ENCODE data around the gene CRTAP. TPM values are rescaled to one million over a fixed set of nuclear protein-coding genes. Genes with fewer than 3 reads are reported as not detected.
"Not testable (repeated sequence)": the region's sequence is repeated elsewhere in the genome, so short reads cannot be mapped to it uniquely, and the experiment has no call there.

Gene CRTAP
- total RNA-seq, 1 donor from 2014 or later: 210 TPM

- peak; percentile 15 for DNase-seq (ENCODE audit: low read depth)
Observed at GRCh38 chr3:33139996-33140395, 26.2 kb downstream of the CRTAP start.

GRCh38 chr3:33141006-33141405, 27.2 kb downstream of the CRTAP start:
- no peak for DNase-seq (ENCODE audit: low read depth)

GRCh38 chr3:33144433-33144832, 30.6 kb downstream of the CRTAP start:
- DNase-seq (ENCODE audit: low read depth): no peak

GRCh38 chr3:33145221-33145900, 31.5 kb downstream of the CRTAP start:
- no peak for DNase-seq (ENCODE audit: low read depth)

- DNase-seq (ENCODE audit: low read depth): no peak
Observed at GRCh38 chr3:33145901-33146580, 32.2 kb downstream of the CRTAP start.

DNA sequence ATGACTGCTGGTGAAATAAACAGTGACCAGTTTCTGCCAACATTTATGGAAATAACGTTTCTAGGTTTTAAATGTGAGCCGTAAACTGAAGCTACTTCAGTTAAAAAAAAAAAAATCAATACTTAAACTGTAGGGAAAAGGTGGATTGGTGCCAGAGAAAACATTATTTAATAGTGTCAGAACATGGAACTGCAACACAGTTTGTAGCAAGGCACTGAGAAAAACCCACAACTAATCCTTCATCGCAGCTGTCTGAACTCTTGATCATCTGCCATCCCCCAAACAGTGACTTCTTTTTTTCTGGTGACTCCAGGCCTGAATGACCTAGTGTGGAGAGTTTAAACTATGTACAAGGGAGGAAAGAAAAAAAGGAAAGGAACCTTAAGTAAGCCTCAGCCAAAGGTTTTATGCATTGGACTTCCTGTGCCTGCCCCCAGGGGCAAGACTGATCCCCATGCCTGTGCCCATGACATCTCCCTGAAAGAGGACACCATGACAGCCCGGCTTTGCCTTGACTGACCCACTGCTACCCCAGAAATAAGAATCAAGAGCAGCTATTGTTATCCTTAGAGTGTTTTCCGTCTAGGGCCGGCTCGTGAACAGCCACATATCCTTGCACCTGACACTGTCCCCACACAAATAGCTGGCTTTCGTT, 33.1 kb downstream of the CRTAP start:
- DNase-seq (ENCODE audit: low read depth): peak; percentile 21

DNA sequence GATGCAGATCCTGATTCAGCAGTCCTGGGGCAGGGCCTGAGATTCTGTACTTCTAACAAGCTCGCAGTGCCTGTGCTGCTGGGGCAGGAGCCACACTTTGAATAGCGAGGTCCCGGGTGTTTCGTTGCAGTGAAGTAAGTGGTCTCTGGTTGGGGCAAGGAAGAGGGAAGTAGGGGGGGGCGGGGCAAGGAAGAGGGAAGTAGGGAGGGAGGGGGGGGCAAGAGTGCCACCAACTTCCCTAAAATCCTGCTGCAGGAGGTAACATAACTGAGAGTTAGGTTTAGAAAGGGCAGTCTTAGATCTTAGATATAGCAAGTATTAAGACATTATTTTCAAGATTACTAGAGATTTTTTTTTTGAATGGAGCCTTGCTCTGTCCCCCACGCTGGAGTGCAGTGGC, 35.5 kb downstream of the CRTAP start:
- DNase-seq (ENCODE audit: low read depth): no peak

DNA sequence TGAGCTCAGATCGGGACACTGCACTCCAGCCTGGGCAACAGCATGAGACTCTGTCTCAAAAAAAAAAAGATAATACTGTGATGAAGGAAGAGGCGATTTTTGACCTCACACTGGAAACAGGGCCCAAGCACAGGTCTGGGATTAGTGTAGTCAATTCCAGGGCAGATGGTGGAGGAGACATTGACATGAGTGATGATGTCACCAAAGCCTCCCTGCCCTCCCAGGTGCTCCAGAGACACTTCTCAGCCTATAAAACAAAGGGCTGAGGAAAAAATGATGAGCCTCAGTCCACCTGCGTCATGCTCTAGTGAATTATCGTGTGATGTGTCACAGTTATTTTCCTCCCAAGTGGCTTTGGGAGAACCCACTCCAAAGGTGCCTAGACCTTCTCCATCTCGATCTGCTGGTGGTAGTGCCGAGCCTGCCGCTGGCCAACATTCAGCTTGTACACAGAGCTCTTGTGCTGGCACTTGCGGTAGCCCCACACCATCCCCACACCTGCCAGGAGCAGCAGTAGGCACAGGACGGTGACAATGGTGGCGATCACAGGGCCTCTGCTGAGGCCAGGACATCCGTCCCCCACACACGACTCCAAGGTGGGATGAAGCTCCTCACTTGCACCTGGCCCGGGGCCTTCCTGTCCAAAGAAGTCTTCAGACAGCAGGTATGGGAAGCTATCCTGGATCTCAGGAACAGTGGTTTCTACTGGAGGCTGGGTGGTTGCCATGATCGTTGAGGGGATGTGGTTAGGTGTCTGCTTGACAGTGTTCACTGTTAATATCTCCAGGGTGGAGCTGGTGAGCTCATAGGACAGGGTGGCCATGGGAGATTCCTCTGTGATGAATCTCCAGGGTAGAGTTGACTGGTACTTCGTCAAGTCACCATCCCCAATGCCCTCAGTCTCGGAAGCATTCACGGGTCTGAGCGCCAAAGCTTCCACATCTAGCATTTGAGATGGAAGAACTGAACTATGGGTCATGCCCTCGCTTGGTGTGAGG, 38.8 kb downstream of the CRTAP start:
- DNase-seq (ENCODE audit: low read depth): no peak

- DNase-seq (ENCODE audit: low read depth): no peak
Observed at GRCh38 chr3:33153782-33154181, 40.0 kb downstream of the CRTAP start.

DNA sequence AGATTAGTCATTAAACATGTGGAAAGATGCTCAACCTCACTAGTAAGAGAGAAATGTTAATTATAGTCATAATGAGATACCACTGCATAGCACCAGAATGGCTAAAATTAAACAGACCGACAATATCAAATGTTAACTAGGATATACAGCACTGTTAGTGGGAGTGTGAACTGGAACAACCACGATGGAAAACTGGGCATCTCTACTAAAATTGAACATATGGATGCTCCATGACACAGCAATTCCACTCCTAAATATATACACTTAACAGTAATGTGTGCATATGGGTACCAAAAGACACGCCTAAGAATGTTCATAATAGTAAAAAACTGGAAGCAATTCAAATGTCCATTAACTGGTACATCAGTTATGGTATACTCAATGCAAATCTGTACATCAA, 41.5 kb downstream of the CRTAP start:
- no peak for DNase-seq (ENCODE audit: low read depth)

DNA sequence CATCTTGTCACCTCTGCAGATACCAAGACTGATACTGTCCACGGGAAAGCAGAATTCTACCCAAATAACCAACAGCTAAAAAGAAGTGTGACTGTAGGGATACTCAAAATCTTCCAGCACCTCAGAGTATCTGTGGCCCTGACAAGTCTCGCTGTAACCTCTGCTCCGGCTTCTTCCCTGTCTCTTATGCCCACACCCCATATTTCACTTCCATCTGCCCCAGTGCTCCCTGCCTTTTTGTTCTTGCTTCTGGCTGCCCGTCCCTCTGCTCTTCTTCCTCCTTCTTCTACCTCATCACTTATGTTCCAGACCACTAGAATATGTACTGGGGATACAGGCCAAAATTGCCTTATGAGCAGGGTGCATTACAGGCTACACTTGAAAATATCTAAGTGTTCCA, 45.4 kb downstream of the CRTAP start:
- no peak for DNase-seq (ENCODE audit: low read depth)

DNA sequence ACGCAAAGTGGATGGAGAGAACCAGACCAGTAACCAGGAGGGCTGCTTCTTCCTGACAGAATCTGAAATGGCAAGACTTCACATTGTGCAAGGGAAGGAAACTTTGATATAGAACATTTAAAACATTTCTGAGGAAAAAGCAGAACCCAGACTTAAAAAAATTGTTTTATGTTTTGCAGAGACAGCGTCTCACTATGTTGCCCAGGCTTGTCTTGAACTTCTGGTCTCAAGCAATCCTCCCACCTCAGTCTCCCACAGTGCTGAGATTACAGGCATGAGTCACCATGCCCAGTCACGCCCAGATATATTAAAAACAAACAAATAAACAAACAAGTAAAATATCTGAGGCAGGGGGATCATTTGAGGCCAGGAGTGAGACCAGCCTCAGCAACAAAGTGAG, 46.2 kb downstream of the CRTAP start:
- no peak for DNase-seq (ENCODE audit: low read depth)

DNA sequence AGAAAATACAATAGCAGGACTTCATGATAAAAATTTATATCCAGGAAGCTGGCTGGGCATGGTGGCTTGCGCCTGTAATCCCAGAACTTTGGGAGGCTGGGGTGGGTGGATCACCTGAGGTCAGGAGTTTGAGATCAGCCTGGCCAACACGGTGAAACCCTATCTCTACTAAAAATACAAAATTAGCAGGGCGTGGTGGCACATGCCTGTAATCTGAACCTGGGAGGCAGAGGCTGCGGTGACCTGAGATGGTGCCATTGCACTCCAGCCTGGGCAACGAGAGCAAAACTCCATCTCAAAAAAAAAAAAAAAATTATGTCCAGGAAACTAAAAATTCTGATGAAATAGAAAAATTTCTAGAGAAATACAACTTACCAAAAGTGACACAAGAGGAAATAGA, 48.8 kb downstream of the CRTAP start:
- DNase-seq (ENCODE audit: low read depth): not testable (repeated sequence)

DNA sequence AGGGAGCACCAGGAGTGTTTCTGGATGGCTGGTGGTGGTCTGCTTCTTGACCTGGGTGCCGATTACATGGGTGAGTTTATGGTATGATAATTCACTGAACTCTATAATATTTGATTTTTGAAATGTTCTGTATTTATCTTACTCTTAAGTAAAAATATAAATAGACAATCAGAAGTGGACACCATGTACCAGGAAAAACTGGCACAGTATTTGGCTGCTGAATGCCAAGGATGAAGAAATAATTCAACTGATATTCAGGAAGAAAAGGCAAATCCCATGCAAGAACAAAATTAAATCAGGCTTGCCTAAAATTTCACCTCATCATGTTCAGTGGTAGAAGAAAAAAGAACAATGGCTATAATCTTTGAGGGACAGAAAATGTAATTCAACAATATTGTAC, 51.6 kb downstream of the CRTAP start:
- no peak for DNase-seq (ENCODE audit: low read depth)

GRCh38 chr3:33166095-33166494, 52.3 kb downstream of the CRTAP start:
- DNase-seq (ENCODE audit: low read depth): no peak

DNA sequence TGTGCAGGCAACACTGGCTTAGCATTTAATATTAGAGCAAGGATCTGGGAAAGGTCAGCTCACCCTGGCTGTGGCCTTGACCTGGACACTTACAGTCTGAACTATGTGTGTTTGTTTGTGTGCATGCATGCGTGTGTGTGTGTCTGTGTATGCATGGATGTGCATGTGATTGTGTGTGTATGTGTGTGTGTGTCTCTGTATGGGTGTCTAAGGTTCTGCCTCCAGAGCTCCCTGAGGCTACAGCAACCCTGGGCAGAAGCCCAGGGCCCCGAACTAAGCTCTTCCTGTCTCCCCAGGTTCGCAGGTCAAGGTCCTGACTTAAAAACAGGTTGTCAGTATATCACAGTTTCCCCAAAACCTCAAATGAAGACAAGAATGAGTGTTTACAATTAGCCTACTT, 53.5 kb downstream of the CRTAP start:
- DNase-seq (ENCODE audit: low read depth): no peak

- DNase-seq (ENCODE audit: low read depth): peak; percentile 28
Observed at GRCh38 chr3:33167716-33168336, 54.0 kb downstream of the CRTAP start.

DNA sequence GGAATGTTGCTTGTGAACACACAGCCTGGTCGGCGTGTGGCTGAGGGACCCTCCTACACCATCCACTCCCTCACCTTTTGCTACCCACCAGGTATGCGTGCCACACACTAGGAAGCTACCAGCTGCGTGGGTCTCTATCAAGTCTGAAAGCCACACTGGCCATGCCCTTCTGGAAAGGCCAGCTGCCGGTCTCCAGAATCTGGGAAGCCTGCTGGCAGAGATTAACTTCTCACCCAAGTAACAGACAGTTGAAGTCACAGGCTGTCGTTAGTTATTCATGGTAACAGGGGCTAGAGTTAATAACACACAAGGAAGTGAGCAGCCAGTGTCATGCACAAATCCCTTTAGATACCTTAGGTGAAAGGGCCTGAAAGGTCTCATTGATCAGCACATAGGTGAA, 56.7 kb downstream of the CRTAP start:
- no peak for DNase-seq (ENCODE audit: low read depth)

- no peak for DNase-seq (ENCODE audit: low read depth)
Observed at GRCh38 chr3:33171580-33171979, 57.8 kb downstream of the CRTAP start.

GRCh38 chr3:33173103-33173502, 59.3 kb downstream of the CRTAP start:
- no peak for DNase-seq (ENCODE audit: low read depth)

DNA sequence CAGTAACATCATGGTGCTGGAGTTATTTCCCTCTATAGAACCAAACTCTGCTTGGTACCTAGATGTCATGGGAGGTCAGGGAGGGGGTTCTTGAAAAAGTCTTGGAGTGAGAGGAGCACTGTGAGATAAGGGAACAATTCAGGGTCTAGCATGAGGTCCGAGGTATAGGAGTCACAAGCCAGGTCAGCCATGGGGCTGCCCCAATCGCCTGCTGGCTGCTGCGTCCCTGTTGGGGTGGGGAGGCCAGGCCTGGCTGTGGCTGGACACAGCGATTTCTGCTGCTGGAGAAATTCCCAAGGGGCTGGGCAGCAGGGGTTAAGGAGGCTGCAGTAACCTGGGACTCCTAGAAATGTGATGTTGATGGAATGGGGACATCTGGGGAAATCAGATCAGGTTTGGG, 59.9 kb downstream of the CRTAP start:
- no peak for DNase-seq (ENCODE audit: low read depth)

GRCh38 chr3:33174095-33174494, 60.3 kb downstream of the CRTAP start:
- no peak for DNase-seq (ENCODE audit: low read depth)

All from renal cortical epithelial cell (primary cell).